WTC11 (cell line): ENCODE results near the gene GTF3C4. TPM values are rescaled to one million over a fixed set of nuclear protein-coding genes. Genes with fewer than 3 reads are reported as not detected.

ENCODE experiments used
- ATAC-seq: fragments of 200-7000 bp; cut with Tn5 transposase; 2 replicates; pipeline ENCODE4 v1.10.0; 2021; ENCODE audit warnings: mild to moderate bottlenecking, moderate library complexity
- CTCF ChIA-PET: fragments of 300-600 bp; sonication (Branson Sonifier 250); formaldehyde crosslinking; loops from one replicate; lab custom pipeline; 2021; ENCODE audit warnings: antibody characterized with exemption; lab: Charles Lee
- POLR2A ChIA-PET: fragments of 350-600 bp; sonication (Branson Sonifier 250); formaldehyde crosslinking; loops from one replicate; lab custom pipeline; 2021; ENCODE audit warnings: antibody characterized with exemption; lab: Charles Lee
- DNase-seq: peaks from one replicate; pipeline ENCODE4 v3.0.0; 2021; ENCODE audit warnings: low spot score
- H3K27ac Mint-ChIP-seq: 2 replicates; pipeline ENCODE4 v1.8.0; 2021; ENCODE audit warnings: mixed read lengths
- H3K27me3 Mint-ChIP-seq: 2 replicates; pipeline ENCODE4 v1.8.0; 2021; ENCODE audit warnings: low read depth, mild to moderate bottlenecking, moderate library complexity, mixed read lengths
- H3K36me3 Mint-ChIP-seq: 2 replicates; pipeline ENCODE4 v1.8.0; 2021; ENCODE audit warnings: mixed read lengths
- H3K4me1 Mint-ChIP-seq: 2 replicates; pipeline ENCODE4 v1.8.0; 2022; ENCODE audit warnings: mixed read lengths
- H3K4me3 Mint-ChIP-seq: 2 replicates; pipeline ENCODE4 v1.8.0; 2021; ENCODE audit warnings: mild to moderate bottlenecking, moderate library complexity, mixed read lengths
- H3K9me3 Mint-ChIP-seq: 2 replicates; pipeline ENCODE4 v1.8.0; 2021; ENCODE audit warnings: mixed read lengths
- CBFB ChIP-seq: sonication (generic); formaldehyde crosslinking; IDR thresholded peaks from 2 replicates; pipeline ENCODE4 v1.8.1; 2022; ENCODE audit warnings: mild to moderate bottlenecking, low read depth, missing genetic modification reagents
- FOXP1 ChIP-seq: sonication (generic); formaldehyde crosslinking; IDR thresholded peaks from 2 replicates; pipeline ENCODE4 v1.8.0; 2022; ENCODE audit warnings: missing genetic modification reagents, mild to moderate bottlenecking, moderate library complexity, borderline replicate concordance
- GRHL2 ChIP-seq: fragments of 250-450 bp; sonication (Bioruptor Pico); IDR thresholded peaks from 2 replicates; pipeline ENCODE4 v1.8.0; 2022; ENCODE audit warnings: mild to moderate bottlenecking, moderate library complexity; ENCODE audit not compliant: insufficient replicate concordance, severe bottlenecking
- JAZF1 ChIP-seq: fragments of 250-450 bp; sonication (Bioruptor Pico); IDR thresholded peaks from 2 replicates; pipeline ENCODE4 v1.9.0; 2021; ENCODE audit warnings: moderate library complexity, mild to moderate bottlenecking, inconsistent platforms
- JUN ChIP-seq: sonication (generic); formaldehyde crosslinking; IDR thresholded peaks from 2 replicates; pipeline ENCODE4 v1.8.0; 2023; ENCODE audit warnings: mild to moderate bottlenecking, missing genetic modification reagents
- NR1H2 ChIP-seq: sonication (generic); formaldehyde crosslinking; IDR thresholded peaks from 2 replicates; pipeline ENCODE4 v1.9.0; 2021; ENCODE audit warnings: mild to moderate bottlenecking, moderate library complexity, missing genetic modification reagents
- NR3C1 ChIP-seq: sonication (generic); formaldehyde crosslinking; conservative IDR thresholded peaks from 2 replicates; pipeline ENCODE4 v1.8.1; 2023; ENCODE audit warnings: low read depth, mild to moderate bottlenecking, missing genetic modification reagents
- TCF7 ChIP-seq: sonication (generic); formaldehyde crosslinking; IDR thresholded peaks from 2 replicates; pipeline ENCODE4 v1.8.0; 2022; ENCODE audit warnings: mild to moderate bottlenecking, low read depth, missing genetic modification reagents, moderate library complexity
- TEAD1 ChIP-seq: sonication (generic); formaldehyde crosslinking; IDR thresholded peaks from 2 replicates; pipeline ENCODE4 v1.8.0; 2022; ENCODE audit warnings: mild to moderate bottlenecking, missing genetic modification reagents
- TEAD4 ChIP-seq: sonication (generic); formaldehyde crosslinking; IDR thresholded peaks from 2 replicates; pipeline ENCODE4 v1.8.0; 2022; ENCODE audit warnings: mild to moderate bottlenecking, missing genetic modification reagents
- TP53 ChIP-seq: sonication (generic); formaldehyde crosslinking; IDR thresholded peaks from 2 replicates; pipeline ENCODE4 v1.8.1; 2023; ENCODE audit warnings: mild to moderate bottlenecking, missing genetic modification reagents
- ZBTB21 ChIP-seq: sonication (generic); formaldehyde crosslinking; IDR thresholded peaks from 2 replicates; pipeline ENCODE4 v1.8.1; 2023; ENCODE audit warnings: mild to moderate bottlenecking, missing genetic modification reagents, borderline replicate concordance
- ZNF121 ChIP-seq: sonication (generic); formaldehyde crosslinking; IDR thresholded peaks from 2 replicates; pipeline ENCODE4 v1.8.0; 2023; ENCODE audit warnings: missing genetic modification reagents
- ZNF138 ChIP-seq: sonication (generic); formaldehyde crosslinking; conservative IDR thresholded peaks from 2 replicates; pipeline ENCODE4 v1.8.1; 2022; ENCODE audit warnings: mild to moderate bottlenecking, moderate library complexity, missing genetic modification reagents
- ZNF423 ChIP-seq: fragments of 250-450 bp; sonication (Bioruptor Pico); IDR thresholded peaks from 2 replicates; pipeline ENCODE4 v2.1.2; 2022; ENCODE audit warnings: mild to moderate bottlenecking, moderate library complexity
- total RNA-seq: library from RNA; stranded (reverse); gene quantifications from 3 replicates; pipeline ENCODE4 v1.2.3, GENCODE V29; 2021
- TF ChIP-seq, protein P1 (sequence below): sonication (generic); formaldehyde crosslinking; conservative IDR thresholded peaks from 2 replicates; pipeline ENCODE4 v1.8.1; 2023; ENCODE audit warnings: mild to moderate bottlenecking, low read depth, missing genetic modification reagents, moderate library complexity
- TF ChIP-seq, protein P2 (sequence below): sonication (generic); formaldehyde crosslinking; IDR thresholded peaks from 2 replicates; pipeline ENCODE4 v1.8.1; 2022; ENCODE audit warnings: missing genetic modification reagents, borderline replicate concordance
- TF ChIP-seq, protein P3 (sequence below): fragments of 250-450 bp; sonication (Bioruptor Pico); IDR thresholded peaks from 2 replicates; pipeline ENCODE4 v1.8.0; 2021; ENCODE audit warnings: mild to moderate bottlenecking
- TF ChIP-seq, protein P4 (sequence below): sonication (generic); formaldehyde crosslinking; IDR thresholded peaks from 2 replicates; pipeline ENCODE4 v1.8.0; 2023; ENCODE audit warnings: missing genetic modification reagents, mild to moderate bottlenecking, borderline replicate concordance
- TF ChIP-seq, protein P5 (sequence below): sonication (generic); formaldehyde crosslinking; IDR thresholded peaks from 2 replicates; pipeline ENCODE4 v1.8.0; 2023; ENCODE audit warnings: missing genetic modification reagents
- TF ChIP-seq, protein P6 (sequence below): sonication (generic); formaldehyde crosslinking; IDR thresholded peaks from 2 replicates; pipeline ENCODE4 v1.8.1; 2023; ENCODE audit warnings: mild to moderate bottlenecking, moderate library complexity, missing genetic modification reagents

GTF3C4 gene
- total RNA-seq, 1 experiment from 2014 or later: 31.6 TPM

DNA sequence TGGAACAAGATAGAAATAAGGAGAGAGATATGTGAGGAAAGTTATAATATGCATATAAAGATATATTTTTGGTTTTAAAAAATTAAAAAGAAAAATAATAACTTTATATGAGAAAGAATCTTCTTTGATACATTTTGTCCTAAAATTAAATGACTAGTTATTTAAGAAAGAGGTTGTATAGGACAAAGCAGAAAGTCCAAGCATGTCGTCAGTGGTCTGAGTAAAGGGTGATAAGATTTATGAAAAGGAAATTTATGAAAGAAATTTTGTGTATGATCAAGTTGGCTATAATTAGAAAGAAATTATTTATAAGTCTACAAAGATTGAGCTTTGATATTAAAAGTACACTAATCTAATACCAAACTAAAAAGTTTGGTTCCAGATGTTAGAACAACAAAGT lies 32.0 kb downstream of the GTF3C4 start (continued):
- TF ChIP-seq, protein P1, sequence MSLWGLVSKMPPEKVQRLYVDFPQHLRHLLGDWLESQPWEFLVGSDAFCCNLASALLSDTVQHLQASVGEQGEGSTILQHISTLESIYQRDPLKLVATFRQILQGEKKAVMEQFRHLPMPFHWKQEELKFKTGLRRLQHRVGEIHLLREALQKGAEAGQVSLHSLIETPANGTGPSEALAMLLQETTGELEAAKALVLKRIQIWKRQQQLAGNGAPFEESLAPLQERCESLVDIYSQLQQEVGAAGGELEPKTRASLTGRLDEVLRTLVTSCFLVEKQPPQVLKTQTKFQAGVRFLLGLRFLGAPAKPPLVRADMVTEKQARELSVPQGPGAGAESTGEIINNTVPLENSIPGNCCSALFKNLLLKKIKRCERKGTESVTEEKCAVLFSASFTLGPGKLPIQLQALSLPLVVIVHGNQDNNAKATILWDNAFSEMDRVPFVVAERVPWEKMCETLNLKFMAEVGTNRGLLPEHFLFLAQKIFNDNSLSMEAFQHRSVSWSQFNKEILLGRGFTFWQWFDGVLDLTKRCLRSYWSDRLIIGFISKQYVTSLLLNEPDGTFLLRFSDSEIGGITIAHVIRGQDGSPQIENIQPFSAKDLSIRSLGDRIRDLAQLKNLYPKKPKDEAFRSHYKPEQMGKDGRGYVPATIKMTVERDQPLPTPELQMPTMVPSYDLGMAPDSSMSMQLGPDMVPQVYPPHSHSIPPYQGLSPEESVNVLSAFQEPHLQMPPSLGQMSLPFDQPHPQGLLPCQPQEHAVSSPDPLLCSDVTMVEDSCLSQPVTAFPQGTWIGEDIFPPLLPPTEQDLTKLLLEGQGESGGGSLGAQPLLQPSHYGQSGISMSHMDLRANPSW: no peak
- TF ChIP-seq TEAD4: no peak
- TF ChIP-seq TP53 (CRISPR knock-in tag): no peak
- no peak for TF ChIP-seq ZNF423 (CRISPR knock-in tag)
- TF ChIP-seq GRHL2 (CRISPR knock-in tag): no peak
- no peak for TF ChIP-seq ZNF138 (CRISPR knock-in tag)
- TF ChIP-seq FOXP1 (CRISPR knock-in tag): no peak
- TF ChIP-seq, protein P2, sequence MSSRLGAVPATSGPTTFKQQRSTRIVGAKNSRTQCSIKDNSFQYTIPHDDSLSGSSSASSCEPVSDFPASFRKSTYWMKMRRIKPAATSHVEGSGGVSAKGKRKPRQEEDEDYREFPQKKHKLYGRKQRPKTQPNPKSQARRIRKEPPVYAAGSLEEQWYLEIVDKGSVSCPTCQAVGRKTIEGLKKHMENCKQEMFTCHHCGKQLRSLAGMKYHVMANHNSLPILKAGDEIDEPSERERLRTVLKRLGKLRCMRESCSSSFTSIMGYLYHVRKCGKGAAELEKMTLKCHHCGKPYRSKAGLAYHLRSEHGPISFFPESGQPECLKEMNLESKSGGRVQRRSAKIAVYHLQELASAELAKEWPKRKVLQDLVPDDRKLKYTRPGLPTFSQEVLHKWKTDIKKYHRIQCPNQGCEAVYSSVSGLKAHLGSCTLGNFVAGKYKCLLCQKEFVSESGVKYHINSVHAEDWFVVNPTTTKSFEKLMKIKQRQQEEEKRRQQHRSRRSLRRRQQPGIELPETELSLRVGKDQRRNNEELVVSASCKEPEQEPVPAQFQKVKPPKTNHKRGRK: no peak
- TF ChIP-seq CBFB (CRISPR knock-in tag): no peak
- TF ChIP-seq TCF7 (CRISPR knock-in tag): no peak
- no peak for TF ChIP-seq NR1H2 (CRISPR knock-in tag)
- TF ChIP-seq TEAD1 (CRISPR knock-in tag): no peak
- no peak for TF ChIP-seq JUN (CRISPR knock-in tag)
- no peak for TF ChIP-seq ZBTB21 (CRISPR knock-in tag)

DNA sequence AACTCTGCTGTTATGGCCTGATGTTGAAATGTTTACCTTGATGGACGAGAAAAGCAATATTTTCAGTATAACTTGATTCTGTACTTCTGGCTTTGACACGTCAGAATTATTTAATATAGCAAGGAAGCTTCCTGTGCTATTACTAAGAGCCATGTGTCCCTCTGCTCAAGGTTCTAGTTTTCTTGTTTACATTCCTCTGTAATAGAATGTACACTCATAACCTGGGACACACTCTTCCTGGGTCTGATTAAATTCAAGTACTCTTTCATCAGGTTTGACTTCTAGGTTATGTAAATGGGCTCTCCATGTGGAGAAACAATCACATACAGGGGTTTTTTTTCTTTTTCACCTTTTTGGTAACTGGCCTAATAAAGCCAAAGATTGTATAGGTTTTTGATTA lies 33.1 kb downstream of the GTF3C4 start:
- peaks cover 9% of the 10 kb centered on the region for H3K36me3 Mint-ChIP-seq
- ChIA-PET POLR2A (no interaction called here), CTCF (no interaction called here)
- no peak for ATAC-seq
- peaks cover 9% of the 10 kb centered on the region for H3K27me3 Mint-ChIP-seq
- H3K9me3 Mint-ChIP-seq: peaks cover 24% of the 10 kb centered on the region
- H3K27ac Mint-ChIP-seq: no peak overlapping the region
- no peak for TF ChIP-seq JAZF1 (CRISPR knock-in tag)
- TF ChIP-seq, all 79 proteins: peak for 0
- H3K4me3 Mint-ChIP-seq: no peak overlapping the region
- H3K4me1 Mint-ChIP-seq: no peaks in the 10 kb centered on the region
- DNase-seq: no peak

DNA sequence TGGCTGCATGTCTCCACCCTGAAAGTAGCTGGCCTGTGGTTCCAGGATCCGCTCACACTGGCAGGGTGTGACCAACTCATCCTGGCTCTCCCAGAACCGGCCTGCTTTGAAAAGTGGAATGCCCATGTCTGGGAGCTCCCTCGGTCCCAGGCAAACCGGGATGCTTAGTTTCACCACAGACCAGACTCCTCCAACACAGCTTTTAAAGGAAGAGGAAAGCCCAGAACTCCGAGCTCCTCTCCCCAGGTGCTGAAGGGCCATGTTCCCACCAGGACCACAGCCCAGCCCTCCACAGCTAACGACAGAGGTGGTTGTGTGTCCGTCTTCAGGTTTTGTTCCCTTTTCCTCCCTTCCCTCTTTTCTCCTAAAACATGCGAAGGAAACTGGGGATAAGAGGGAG lies 38.0 kb downstream of the GTF3C4 start:
- Mint-ChIP-seq H3K27ac (no peak overlapping the region), H3K4me3 (no peak overlapping the region), H3K27me3 (peaks cover 9% of the 10 kb centered on the region), H3K4me1 (no peaks in the 10 kb centered on the region), H3K9me3 (peaks cover 17% of the 10 kb centered on the region), H3K36me3 (peaks cover 1% of the 10 kb centered on the region; the same call in 1 of the 2 replicates)
- ChIA-PET POLR2A (no interaction called here), CTCF (interaction anchor here (1.1 to 1.4 kb wide), 2 partner anchors 14 to 61 kb away, joined by 3 to 4 read pairs; no protein-coding TSS in a partner anchor)
- ATAC-seq (no peak), DNase-seq (no peak)
- TF ChIP-seq, protein P3, sequence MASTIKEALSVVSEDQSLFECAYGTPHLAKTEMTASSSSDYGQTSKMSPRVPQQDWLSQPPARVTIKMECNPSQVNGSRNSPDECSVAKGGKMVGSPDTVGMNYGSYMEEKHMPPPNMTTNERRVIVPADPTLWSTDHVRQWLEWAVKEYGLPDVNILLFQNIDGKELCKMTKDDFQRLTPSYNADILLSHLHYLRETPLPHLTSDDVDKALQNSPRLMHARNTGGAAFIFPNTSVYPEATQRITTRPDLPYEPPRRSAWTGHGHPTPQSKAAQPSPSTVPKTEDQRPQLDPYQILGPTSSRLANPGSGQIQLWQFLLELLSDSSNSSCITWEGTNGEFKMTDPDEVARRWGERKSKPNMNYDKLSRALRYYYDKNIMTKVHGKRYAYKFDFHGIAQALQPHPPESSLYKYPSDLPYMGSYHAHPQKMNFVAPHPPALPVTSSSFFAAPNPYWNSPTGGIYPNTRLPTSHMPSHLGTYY: no peak
- no peak for TF ChIP-seq GRHL2 (CRISPR knock-in tag)
- TF ChIP-seq, protein P4, sequence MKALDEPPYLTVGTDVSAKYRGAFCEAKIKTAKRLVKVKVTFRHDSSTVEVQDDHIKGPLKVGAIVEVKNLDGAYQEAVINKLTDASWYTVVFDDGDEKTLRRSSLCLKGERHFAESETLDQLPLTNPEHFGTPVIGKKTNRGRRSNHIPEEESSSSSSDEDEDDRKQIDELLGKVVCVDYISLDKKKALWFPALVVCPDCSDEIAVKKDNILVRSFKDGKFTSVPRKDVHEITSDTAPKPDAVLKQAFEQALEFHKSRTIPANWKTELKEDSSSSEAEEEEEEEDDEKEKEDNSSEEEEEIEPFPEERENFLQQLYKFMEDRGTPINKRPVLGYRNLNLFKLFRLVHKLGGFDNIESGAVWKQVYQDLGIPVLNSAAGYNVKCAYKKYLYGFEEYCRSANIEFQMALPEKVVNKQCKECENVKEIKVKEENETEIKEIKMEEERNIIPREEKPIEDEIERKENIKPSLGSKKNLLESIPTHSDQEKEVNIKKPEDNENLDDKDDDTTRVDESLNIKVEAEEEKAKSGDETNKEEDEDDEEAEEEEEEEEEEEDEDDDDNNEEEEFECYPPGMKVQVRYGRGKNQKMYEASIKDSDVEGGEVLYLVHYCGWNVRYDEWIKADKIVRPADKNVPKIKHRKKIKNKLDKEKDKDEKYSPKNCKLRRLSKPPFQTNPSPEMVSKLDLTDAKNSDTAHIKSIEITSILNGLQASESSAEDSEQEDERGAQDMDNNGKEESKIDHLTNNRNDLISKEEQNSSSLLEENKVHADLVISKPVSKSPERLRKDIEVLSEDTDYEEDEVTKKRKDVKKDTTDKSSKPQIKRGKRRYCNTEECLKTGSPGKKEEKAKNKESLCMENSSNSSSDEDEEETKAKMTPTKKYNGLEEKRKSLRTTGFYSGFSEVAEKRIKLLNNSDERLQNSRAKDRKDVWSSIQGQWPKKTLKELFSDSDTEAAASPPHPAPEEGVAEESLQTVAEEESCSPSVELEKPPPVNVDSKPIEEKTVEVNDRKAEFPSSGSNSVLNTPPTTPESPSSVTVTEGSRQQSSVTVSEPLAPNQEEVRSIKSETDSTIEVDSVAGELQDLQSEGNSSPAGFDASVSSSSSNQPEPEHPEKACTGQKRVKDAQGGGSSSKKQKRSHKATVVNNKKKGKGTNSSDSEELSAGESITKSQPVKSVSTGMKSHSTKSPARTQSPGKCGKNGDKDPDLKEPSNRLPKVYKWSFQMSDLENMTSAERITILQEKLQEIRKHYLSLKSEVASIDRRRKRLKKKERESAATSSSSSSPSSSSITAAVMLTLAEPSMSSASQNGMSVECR (CRISPR knock-in tag): no peak
- TF ChIP-seq TEAD4: no peak
- TF ChIP-seq ZNF423 (CRISPR knock-in tag): no peak
- TF ChIP-seq, protein P5, sequence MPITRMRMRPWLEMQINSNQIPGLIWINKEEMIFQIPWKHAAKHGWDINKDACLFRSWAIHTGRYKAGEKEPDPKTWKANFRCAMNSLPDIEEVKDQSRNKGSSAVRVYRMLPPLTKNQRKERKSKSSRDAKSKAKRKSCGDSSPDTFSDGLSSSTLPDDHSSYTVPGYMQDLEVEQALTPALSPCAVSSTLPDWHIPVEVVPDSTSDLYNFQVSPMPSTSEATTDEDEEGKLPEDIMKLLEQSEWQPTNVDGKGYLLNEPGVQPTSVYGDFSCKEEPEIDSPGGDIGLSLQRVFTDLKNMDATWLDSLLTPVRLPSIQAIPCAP (CRISPR knock-in tag): no peak
- TF ChIP-seq ZNF121: no peak
- TF ChIP-seq, protein P6, sequence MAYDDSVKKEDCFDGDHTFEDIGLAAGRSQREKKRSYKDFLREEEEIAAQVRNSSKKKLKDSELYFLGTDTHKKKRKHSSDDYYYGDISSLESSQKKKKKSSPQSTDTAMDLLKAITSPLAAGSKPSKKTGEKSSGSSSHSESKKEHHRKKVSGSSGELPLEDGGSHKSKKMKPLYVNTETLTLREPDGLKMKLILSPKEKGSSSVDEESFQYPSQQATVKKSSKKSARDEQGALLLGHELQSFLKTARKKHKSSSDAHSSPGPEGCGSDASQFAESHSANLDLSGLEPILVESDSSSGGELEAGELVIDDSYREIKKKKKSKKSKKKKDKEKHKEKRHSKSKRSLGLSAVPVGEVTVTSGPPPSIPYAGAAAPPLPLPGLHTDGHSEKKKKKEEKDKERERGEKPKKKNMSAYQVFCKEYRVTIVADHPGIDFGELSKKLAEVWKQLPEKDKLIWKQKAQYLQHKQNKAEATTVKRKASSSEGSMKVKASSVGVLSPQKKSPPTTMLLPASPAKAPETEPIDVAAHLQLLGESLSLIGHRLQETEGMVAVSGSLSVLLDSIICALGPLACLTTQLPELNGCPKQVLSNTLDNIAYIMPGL: no peak
- no peak for TF ChIP-seq NR3C1 (CRISPR knock-in tag)
